ENCODE results near the gene LRRC56. TPM values are rescaled to one million over a fixed set of nuclear protein-coding genes. Genes with fewer than 3 reads are reported as not detected.

Gene LRRC56
- total and polyA plus RNA-seq, 9 of the 15 experiments (the other 6 are each of a cell fraction or from before 2014, with no cell fraction given) = 0.03 to 4.5 (median 1.0) TPM; not detected in 1

GRCh38 chr11:518463-519202 lies 18.7 kb upstream of the LRRC56 start (continued):
- TF ChIP-seq ZNF655 (CRISPR knock-in tag; IDR thresholded peaks at IDR 0.05) (no peak), GMEB1 (CRISPR knock-in tag; IDR thresholded peaks at IDR 0.05) (peak; percentile 92), OTX1 (CRISPR knock-in tag; IDR thresholded peaks at IDR 0.05) (no peak), SP1 (CRISPR knock-in tag; IDR thresholded peaks at IDR 0.05) (peak; percentile 98), HNRNPUL1 (IDR thresholded peaks at IDR 0.05; ENCODE audit: low read length) (no peak), TGIF2 (CRISPR knock-in tag; IDR thresholded peaks at IDR 0.05) (no peak), ZFP30 (CRISPR knock-in tag; IDR thresholded peaks at IDR 0.05; ENCODE audit: borderline replicate concordance) (no peak), CHD7 (IDR thresholded peaks at IDR 0.05; ENCODE audit: low read depth, low read length) (no peak), RBBP5 (IDR thresholded peaks at IDR 0.05; ENCODE audit: borderline replicate concordance, insufficient read depth, low read length, poor library complexity, severe bottlenecking) (peak; percentile 61), BDP1 (IDR thresholded peaks at IDR 0.05; ENCODE audit: insufficient read depth, insufficient read length) (no peak), ZNF165 (CRISPR knock-in tag; IDR thresholded peaks at IDR 0.05; ENCODE audit: borderline replicate concordance) (no peak), ZNF263 (CRISPR knock-in tag; IDR thresholded peaks at IDR 0.05; ENCODE audit: borderline replicate concordance) (peak; percentile 64; the same call in 1 of the 2 replicates), NONO (IDR thresholded peaks at IDR 0.05; ENCODE audit: low read depth in 2 of 2, low read length in 1 of 2) (peak in 1 of 2 experiments; percentile 93; a peak in 2 of 4 replicates)
